ENCODE measurements around the gene IFI30. TPM values are rescaled to one million over a fixed set of nuclear protein-coding genes. Genes with fewer than 3 reads are reported as not detected.
A peak's percentile ranks its signal among the peaks of the same experiment; 100 is the strongest.

IFI30 gene
- 4.5 and 6.1 TPM in 2 replicates for total RNA-seq

DNA sequence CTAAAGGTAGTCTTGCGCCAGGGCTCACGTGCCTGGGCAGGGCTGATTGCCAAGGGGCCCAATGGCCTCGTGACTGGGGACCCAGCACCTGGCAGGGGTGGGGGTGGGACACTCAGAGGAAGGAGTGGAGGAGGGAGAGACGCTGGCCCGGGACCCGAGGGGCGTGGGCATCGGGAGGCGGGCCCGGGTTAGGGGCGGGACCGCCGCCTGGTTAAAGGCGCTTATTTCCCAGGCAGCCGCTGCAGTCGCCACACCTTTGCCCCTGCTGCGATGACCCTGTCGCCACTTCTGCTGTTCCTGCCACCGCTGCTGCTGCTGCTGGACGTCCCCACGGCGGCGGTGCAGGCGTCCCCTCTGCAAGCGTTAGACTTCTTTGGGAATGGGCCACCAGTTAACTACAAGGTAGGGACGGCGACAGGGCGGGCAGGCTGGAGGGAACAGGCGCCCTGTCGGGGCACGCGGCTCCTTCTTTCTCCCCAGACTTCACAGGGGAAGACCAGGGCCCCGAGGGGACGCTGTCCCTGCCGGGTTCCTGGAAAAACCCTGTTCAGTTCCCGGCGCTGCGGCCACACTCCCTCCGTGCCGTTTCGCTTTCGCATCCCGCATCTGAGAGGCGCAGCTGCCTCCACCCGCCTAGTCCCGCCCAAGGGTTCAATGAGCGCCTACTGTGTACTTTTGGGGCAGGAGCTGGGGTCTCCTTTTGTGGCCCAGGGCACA is at the start of gene IFI30:
TSS of gene IFI30 (plus strand) at position 242 of the 717 bp plus-strand sequence. CDS start at position 271, 29 bp downstream.
- DNase-seq (ENCODE audit: low read depth in 2 of 2), result peak in 1 of 2 donors; percentile 44

DNA sequence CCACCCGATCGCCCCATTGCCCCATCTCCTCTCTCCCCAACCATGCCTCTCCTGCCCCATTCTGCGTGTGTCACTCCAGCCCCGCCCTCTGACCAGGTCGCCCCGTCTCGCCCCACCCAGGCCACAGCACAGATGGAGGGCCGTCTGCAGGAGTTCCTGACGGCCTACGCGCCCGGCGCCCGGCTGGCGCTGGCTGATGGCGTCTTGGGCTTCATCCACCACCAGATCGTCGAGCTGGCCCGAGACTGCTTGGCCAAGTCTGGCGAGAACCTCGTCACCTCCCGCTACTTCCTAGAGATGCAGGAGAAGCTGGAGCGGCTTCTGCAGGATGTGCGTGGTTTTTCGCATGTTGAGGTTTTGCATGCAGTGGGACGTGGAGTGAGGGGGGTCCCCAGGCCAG is 49.8 kb upstream of the IFI30 start:
- DNase-seq (ENCODE audit: low read depth in 2 of 2), result no peak

DNA sequence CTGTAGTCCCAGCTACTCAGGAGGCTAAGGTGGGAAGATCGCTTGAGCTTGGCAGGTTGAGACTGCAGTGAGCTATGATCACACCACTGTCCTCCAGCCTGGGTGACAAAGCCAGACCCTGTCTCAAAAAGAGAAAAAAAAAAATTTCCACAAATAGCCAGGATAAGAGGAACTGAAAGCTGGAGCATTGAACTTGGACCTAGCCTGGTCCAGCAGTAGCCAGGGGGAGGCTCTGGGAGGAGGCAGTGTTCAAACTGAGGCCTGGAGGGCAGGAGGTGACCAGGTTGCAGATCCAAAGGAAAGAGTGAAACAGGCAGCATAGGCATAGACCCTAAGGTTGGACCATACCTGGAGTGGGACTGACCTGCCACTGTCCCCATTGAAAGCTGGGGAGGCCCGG is 47.5 kb upstream of the IFI30 start:
- DNase-seq (ENCODE audit: low read depth in 2 of 2), result no peak

DNA sequence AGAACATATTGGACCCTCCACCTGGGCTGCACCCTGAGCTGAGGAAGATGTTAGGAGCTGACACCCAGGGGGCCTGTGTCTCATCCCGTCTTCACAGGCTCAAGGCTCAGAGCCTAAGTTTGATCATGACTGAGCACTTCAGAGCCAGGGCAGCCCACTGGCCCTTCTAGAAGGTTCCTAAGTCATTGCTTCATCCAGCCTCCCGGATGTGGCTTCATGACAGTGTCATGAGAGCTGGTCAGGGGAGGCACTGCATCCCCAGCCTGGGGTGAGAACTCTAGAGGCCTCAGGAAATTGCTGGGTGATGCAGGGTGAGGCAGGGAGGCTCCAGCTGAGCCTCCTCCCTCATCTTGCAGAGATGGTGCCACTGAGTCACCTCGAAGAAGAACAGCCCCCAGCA is 45.6 kb upstream of the IFI30 start:
- no peak for DNase-seq (ENCODE audit: low read depth in 2 of 2)

DNA sequence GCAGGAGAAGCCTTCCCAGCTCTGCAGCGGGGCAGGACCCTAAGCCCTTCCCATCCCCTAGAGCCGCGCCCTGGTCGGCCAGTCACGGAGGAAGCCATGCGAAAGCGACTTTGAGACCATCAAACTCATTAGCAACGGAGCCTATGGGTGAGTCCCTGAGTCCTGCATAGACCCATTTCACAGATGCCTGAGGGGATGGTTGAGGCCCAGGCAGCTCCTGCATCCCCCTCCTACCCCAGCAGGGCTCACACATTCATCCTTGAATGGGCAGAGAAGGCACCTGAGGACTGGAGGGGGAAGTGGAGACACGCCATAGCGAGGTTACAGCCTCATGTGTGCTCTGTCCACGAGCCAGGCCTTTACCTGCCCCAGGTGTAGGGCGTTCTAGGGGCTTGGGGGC is 44.8 kb upstream of the IFI30 start:
- no peak for DNase-seq (ENCODE audit: low read depth in 2 of 2)

DNA sequence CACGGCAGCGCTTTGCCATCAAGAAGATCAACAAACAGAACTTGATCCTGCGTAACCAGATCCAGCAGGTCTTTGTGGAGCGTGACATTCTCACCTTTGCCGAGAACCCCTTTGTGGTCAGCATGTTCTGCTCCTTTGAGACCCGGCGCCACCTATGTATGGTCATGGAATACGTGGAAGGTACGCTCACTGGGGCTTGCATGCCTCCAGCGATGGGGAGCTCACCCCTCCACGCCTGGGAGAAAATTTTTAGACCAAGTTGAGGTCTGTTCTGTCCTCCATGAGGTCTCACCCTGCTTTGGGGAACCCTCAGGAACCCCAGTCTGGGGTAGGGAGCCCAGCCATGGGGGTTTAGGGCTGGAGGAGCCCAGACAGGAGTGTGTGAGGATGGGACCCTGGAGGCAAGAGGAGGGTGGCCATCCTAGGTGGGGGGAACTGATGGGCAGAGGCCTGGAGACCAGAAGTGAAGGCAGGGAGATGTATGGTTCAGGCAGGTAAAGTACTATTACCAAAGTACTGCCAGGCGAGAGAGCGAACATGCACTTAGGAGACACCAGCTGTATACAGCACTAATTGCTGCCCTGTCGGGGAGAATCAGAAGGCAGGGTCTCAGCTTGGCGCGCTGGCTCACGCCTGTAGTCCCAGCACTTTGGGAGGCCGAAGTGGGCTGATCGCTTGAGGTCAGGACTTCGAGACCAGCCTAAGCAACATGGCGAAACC is 42.9 kb upstream of the IFI30 start:
- DNase-seq (ENCODE audit: low read depth in 2 of 2), result no peak

DNA sequence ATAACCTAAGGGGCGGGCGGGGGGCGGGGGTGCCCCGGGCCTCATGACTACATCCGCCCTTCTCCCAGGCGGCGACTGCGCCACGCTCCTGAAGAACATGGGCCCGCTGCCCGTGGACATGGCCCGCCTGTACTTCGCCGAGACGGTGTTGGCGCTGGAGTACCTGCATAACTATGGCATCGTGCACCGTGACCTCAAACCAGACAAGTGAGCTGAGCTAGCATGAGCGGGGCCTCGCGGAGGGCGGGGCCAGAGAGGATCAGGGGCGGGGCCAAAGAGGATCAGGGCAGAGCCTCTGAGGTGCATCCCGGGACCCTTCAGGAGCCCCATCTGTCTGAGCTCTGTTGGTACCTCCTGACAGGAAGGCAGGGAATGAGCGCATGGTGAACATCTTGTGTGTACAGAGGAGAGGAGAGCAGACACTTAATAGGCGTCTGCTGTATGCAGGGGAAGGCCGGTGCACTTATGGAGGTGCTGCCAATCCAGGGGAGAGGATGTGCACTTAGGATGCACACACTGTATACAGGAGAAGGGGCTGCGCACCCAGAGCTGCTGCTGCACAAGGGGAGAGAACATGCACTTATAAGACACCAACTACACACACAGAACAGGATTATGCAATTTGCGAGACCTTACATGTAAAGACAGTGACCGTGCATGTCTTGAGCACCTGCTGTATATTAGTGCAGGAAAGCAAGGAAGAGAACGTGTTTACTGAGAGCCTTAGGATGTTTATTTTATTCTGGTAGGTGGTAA is 41.6 kb upstream of the IFI30 start:
- no peak for DNase-seq (ENCODE audit: low read depth in 2 of 2)

DNA sequence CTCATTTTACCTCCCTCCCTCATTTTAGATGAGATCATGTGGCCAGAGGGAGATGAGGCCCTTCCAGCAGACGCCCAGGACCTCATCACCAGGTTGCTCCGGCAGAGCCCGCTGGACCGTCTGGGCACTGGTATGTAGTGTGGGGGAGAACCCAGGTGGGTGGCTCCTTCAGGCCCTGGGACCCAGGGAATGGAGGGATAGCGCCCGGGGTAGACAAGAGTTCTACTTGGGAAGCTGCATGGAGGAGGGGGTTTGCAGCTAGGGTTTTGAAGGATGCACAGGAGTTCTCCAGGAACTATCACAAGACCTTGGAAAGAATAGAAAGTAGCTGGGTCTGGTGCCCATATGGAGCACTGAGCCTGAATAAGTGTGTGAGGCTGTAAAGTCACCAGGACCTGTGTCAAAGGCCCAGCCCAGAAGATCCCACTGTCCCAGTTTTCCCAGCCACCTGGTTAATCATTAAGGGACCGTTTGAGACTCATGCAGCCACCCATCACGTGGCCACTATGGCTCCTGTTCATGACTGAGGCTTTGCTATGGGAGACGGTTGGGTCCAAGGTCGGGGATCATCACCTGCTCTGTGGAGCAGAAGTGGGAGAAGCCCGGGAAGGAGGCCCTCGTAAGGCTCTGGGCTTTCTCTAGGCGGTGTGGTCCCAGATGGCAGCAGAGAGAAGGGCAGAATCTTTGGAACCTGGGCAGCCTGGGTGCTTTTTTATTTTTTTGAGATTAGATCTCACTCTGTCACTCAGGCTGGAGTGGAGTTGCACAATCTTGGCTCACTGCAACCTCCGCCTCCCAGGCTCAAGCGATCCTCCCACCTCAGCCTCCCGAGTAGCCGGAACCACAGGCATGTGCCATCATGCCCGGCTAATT is 37.7 kb upstream of the IFI30 start:
- no peak for DNase-seq (ENCODE audit: low read depth in 2 of 2)

DNA sequence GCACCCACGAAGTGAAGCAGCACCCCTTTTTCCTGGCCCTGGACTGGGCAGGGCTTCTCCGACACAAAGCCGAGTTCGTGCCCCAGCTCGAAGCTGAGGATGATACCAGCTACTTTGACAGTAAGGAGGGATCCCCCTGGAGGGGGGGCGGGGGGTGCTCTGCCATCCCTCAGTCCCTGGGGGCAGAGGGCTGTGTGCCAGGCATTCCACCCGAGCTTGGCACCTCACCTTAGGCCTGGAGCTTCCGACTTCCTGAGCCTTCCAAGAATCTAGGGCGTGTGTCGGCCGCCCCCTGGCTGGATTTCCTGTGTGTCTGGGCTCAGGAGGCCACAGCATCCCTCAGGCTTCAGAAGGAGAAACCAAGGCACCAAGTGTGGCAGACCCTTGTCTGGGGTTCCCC is 36.4 kb upstream of the IFI30 start:
- DNase-seq (ENCODE audit: low read depth in 2 of 2), result no peak

DNA sequence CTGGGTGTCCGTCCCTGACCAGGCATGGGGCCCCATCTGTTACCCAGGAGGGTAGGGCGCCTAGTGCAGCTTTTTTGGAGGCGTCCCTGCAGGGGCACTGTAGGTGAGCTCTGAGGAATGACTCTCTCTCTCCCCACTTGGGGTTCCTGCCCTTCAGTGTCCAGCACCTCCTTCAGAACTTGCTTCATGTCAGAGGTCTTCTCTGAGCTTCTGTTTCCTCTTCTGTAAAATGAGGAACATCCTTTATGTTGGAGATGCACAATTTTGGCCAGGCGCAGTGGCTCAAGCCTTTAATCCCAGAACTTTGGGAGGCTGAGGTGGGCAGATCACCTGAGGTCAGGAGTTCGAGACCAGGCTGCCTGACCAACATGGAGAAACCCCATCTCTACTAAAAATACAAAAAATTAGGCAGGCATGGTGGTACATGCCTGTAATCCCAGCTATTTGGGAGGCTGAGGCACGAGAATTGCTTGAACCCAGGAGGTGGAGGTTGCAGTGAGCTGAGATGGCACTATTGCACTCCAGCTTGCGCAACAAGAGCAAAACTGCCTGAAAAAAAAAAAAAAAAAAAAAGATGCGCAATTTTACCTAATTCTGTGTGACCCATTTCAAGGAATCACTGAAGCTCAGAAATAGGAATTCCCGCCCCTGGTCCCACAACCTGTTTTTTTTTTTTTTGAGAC is 35.8 kb upstream of the IFI30 start:
- no peak for DNase-seq (ENCODE audit: low read depth in 2 of 2)

DNA sequence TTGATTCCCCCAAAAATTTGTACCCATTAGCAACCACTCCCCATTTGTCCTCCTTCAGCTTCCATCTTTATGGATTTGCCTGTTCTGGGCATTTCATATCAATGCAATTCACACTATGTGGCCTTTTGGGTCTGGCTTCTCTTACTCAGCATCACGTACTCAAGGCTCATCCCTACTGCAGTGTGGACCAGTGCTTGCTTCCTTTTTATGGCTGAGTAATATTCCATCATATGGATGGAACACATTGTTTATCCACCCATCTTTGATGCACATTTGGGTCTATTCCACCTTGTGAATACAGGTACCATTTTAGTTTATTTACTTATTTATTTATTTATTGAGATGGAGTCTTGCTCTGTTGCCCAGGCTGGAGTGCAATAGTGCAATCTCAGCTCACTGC is 33.1 kb upstream of the IFI30 start:
- no peak for DNase-seq (ENCODE audit: low read depth in 2 of 2)

DNA sequence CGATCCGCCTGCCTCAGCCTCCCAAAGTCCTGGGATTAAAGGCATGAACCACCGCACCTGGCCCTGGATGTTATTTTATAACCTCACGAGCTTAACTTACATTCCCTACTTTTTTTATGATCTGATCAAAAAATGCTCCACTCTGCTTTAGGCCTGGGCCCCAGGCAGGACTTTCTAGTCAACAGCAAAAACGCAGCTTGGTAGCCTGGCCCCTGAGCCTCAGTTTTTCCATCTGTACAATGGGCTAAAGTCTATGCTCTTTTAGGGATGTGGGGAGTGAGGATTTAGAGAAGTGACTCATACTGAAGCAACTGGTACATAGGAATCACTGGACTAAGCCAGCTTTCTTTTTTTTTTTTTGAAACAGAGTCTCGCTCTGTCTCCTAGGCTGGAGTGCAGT is 32.6 kb upstream of the IFI30 start:
- no peak for DNase-seq (ENCODE audit: low read depth in 2 of 2)

DNA sequence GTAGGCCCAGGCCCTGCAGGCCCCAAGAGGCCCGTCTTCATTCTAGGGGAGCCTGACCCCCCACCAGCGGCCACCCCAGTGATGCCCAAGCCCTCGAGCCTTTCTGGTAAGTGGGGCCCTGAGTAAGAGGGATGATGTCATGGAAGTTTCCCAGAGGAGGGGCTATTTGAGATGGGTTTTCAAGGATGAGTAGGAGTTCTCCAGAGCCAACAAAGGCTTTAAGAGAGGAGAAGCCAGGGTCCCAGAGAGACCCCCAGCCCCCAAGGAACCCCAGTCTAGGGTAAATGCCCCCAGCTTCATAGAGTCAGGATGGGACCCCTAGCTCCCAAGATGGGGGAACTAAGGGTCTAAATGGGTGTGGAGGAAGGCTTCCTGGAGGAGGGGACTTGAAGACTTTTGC is 29.7 kb upstream of the IFI30 start:
- no peak for DNase-seq (ENCODE audit: low read depth in 2 of 2)

DNA sequence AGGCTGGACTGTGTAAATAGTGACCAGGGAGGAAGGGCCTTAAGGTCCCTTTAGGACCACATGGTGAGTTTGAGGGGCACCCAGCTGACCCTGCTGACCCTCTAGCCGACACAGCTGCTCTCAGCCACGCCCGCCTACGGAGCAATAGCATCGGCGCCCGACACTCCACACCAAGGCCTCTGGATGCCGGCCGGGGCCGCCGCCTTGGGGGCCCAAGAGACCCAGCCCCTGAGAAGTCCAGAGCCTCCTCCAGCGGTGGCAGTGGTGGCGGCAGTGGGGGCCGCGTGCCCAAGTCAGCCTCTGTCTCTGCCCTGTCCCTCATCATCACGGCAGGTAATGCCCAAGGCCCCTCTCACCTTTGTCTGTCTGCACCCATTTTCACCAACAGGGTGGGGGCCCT is 29.3 kb upstream of the IFI30 start:
- DNase-seq (ENCODE audit: low read depth in 2 of 2), result no peak

DNA sequence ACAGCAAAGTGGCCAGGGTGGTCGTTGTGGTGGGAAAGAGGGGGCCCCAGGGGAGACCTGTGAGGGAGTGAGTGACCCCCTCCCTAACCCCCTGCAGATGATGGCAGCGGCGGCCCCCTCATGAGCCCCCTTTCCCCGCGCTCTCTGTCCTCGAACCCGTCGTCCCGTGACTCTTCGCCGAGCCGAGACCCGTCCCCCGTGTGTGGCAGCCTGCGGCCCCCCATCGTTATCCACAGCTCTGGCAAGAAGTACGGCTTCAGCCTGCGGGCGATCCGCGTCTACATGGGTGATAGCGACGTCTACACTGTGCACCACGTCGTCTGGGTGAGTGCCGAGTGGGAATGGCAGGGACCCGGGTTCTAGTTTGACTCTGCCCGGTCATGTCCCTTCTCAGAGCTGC is 28.7 kb upstream of the IFI30 start:
- no peak for DNase-seq (ENCODE audit: low read depth in 2 of 2)

DNA sequence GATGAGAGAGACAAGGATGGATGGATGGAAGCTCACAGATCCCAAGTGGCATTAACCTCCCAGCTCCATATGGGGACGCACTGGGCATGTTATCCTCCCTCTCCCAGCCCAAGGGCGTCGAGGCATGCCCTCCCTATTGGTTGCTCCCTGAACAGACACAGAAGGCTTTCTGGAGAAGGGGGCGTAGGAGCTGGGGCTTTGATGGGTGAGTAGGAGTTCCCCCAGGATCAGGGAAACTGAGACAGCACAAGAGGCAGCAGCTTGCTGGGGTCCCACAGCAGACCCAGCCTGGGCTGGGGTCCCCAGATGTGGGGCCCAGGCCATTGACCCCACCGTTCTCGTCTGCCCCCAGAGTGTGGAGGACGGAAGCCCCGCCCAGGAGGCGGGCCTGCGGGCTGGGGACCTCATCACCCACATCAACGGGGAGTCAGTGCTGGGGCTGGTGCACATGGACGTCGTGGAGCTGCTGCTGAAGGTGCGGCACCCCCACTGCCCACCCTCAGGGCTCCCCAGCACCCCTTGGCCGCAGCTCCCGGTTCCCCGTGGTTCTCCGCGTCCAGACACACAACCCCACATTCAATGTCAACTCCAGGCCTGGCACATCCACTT is 28.1 kb upstream of the IFI30 start:
- DNase-seq (ENCODE audit: low read depth in 2 of 2), result no peak

DNA sequence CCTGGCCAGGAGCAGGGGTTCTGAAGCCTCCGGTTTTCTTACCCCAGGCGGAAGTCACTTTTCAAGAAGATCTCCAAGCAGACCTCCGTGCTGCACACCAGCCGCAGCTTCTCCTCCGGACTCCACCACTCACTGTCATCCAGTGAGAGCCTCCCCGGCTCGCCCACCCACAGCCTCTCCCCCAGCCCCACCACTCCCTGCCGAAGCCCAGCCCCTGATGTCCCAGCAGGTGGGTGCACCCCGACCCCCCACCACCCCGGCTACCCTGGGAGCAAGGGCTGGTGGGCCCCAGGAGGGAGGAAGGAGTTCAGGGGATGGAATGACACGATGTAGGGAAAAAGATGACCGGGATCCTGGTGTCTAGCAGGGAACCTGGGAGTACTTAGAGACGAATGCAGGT is 26.2 kb upstream of the IFI30 start:
- no peak for DNase-seq (ENCODE audit: low read depth in 2 of 2)

DNA sequence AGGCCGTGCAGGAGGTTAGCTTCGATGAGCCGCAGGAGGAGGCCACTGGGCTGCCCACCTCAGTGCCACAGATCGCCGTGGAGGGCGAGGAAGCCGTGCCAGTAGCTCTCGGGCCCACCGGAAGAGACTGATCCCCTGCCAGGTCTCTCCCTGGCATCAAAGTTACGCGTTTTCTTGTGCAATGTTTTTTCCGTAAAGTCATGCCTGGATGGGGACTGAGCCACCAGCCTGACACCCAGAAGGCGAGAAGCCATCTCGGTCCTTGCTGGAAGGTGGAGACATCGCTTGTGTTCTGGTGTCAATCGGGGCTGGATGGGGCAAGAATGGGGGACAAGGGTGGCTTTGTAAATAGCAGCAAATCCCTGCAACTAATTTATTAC is 24.0 kb upstream of the IFI30 start:
- no peak for DNase-seq (ENCODE audit: low read depth in 2 of 2)

DNA sequence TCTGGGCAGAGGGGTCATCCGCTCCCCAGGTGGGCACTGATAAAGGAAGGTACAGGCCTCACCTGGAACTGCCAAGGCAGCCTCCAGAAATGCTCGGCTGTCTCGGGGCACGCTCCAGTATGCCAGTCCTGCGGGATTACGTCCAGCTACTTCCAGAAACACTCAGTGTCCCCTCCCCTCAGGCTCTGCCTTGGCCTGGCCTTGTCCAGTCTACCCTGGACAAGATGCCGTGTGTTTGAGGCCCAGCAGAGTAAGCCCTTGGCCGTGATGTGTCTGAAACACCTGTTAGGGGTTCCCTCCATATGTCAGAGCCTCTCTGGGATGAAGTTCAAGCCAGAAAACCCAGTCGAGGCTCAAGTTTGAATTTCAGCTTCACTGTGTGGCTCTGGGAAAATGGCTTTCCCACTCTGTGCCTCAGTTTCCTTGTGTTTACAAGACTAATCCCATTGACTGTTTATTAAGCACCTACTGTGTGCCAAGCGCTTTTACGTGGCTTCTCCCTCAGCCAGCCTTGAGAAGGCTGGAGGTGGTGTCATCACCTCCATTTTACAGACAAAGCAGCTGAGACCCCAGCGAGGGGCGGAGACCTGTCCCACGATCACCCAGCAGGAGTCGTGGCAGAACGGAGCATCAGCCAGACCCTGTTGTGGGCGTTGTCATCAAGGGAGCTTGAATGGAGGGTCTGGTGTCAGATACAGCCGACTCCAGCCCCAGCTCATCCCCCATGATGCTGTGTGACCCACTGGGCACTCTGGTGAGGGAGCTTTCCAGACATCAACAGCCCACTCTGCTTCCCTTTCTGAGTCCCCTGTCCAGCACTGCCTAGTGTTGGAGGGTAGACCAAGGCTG is 22.6 kb upstream of the IFI30 start:
- no peak for DNase-seq (ENCODE audit: low read depth in 2 of 2)

DNA sequence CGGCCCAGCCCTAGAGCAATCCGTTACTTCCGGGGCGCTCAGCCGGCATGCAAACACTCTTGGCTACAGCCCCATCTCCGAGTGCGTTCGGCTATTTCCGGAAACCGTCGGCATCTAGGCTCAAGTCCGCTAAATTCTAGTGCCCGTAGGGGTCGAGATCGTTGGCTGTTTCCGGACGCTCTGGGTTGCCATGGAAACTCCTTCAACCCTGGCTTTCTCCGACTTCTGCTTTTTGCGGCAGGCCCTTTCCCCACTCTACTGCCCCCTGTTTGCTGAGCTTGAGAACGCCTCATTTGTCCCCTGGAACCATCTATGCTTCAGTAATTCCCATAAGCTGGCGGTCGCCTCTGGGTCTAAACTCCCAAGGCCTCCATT is 21.2 kb upstream of the IFI30 start:
- DNase-seq (ENCODE audit: low read depth in 2 of 2), result peak; percentile 93 to 96
